ENCODE measurements around the gene CRABP1. TPM values are rescaled to one million over a fixed set of nuclear protein-coding genes. Genes with fewer than 3 reads are reported as not detected.

The CRABP1 gene
- total and polyA plus RNA-seq, 3 donors from 2014 or later: 0.74 to 2.4 (median 1.1) TPM

DNA sequence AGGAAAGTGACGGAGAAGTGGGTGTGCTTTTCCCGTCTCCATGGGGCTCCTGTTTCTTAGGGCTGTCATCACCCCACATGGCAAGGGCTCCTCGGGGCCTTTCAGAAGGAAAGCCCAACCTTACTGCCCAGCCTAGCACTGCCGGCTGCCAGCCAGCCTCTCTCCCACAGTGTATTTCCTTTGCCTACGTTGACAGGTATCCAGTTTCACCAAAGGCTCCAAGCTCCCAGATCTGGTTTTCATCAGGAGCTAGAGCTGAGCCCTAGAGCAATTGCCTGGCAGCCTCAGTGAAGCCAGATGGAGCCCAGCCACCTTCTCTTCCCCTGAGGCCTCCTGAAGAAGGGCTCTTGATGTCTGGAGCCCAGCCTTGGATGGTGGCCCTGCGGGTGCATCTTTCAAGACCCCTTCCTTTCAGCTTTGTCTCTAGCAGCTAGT is 20.2 kb downstream of the CRABP1 start:
- no peak overlapping the region for H3K27ac ChIP-seq

DNA sequence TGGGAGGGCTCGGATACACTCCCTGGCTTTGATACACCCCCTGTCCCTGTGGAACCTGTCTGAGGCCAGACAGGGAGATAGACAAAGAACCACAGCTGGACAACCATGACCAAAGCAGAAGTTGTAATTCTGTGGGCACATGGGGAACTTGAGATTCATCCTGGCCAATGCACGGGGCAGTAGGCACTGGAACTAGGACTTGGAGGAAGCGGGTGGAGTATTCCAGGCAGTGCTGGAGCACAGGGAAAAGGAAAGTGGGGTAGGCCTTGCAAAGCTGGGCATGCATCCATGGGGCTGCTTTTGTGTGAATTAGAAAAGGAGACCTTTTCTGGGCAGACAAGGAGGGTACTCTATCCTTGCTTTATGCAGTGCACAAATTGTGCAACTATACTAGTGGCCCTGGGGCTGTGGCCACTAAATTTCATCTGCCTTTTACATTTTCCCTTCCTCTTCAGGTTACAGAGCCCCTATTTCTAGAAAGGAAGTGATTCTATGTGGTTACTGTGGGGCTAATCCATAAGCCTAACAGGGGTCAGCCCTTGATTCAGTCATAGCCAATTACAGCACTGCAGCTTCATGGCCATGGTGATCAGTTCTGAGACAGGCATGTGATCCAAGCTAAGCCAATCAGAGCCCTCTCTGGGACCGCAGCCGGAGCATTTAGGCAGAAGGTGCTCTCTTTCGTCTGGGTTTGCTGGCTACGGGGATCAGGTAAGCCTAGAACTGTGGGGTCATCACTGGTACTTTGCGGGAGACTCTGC is 21.0 kb downstream of the CRABP1 start:
- Histone ChIP-seq H3K9me3 (no peaks in the 10 kb centered on the region), H3K4me3 (no peak overlapping the region), H3K27me3 (no peaks in the 10 kb centered on the region), H3K4me1 (no peaks in the 10 kb centered on the region), H3K27ac (no peak overlapping the region), H3K36me3 (ENCODE audit: low read depth, missing control alignments) (no peaks in the 10 kb centered on the region)
- DNase-seq: no peak
- TF ChIP-seq POLR2A (IDR thresholded peaks at IDR 0.05): no peak
- TF ChIP-seq, protein P1, sequence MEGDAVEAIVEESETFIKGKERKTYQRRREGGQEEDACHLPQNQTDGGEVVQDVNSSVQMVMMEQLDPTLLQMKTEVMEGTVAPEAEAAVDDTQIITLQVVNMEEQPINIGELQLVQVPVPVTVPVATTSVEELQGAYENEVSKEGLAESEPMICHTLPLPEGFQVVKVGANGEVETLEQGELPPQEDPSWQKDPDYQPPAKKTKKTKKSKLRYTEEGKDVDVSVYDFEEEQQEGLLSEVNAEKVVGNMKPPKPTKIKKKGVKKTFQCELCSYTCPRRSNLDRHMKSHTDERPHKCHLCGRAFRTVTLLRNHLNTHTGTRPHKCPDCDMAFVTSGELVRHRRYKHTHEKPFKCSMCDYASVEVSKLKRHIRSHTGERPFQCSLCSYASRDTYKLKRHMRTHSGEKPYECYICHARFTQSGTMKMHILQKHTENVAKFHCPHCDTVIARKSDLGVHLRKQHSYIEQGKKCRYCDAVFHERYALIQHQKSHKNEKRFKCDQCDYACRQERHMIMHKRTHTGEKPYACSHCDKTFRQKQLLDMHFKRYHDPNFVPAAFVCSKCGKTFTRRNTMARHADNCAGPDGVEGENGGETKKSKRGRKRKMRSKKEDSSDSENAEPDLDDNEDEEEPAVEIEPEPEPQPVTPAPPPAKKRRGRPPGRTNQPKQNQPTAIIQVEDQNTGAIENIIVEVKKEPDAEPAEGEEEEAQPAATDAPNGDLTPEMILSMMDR (IDR thresholded peaks at IDR 0.05): no peak
- 64 to 66% methylated on average over 8 of the region's 8 CpGs for WGBS, 2 donors
- intact Hi-C loops (cut with DNase I; ENCODE audit: low total_unique reads): no loop called here

More for the DNA sequence above, 20.2 kb downstream of the CRABP1 start:
- H3K9me3 ChIP-seq: no peaks in the 10 kb centered on the region
- DNase-seq: no peak
- TF ChIP-seq POLR2A (IDR thresholded peaks at IDR 0.05): no peak
- TF ChIP-seq, protein P1 (IDR thresholded peaks at IDR 0.05): no peak
- 79 to 82% methylated on average over 6 of the region's 6 CpGs for WGBS, 2 donors
- H3K36me3 ChIP-seq (ENCODE audit: low read depth, missing control alignments): no peaks in the 10 kb centered on the region
- no peaks in the 10 kb centered on the region for H3K27me3 ChIP-seq
- H3K4me3 ChIP-seq: no peak overlapping the region
- intact Hi-C loops (cut with DNase I; ENCODE audit: low total_unique reads): no loop called here
- no peaks in the 10 kb centered on the region for H3K4me1 ChIP-seq

- H3K9me3 ChIP-seq: no peaks in the 10 kb centered on the region
- 69 to 72% methylated on average over 3 of the region's 6 CpGs for WGBS, 2 donors
- H3K27me3 ChIP-seq: no peaks in the 10 kb centered on the region
- no peak overlapping the region for H3K4me3 ChIP-seq
- no peaks in the 10 kb centered on the region for H3K36me3 ChIP-seq (ENCODE audit: low read depth, missing control alignments)
- DNase-seq: no peak
- no peak for TF ChIP-seq POLR2A (IDR thresholded peaks at IDR 0.05)
- TF ChIP-seq, protein P1 (IDR thresholded peaks at IDR 0.05): no peak
- no peak overlapping the region for H3K27ac ChIP-seq
- intact Hi-C loops (cut with DNase I; ENCODE audit: low total_unique reads): no loop called here
- H3K4me1 ChIP-seq: no peaks in the 10 kb centered on the region
Measured at GRCh38 chr15:78361771-78362506, 21.8 kb downstream of the CRABP1 start.

DNA sequence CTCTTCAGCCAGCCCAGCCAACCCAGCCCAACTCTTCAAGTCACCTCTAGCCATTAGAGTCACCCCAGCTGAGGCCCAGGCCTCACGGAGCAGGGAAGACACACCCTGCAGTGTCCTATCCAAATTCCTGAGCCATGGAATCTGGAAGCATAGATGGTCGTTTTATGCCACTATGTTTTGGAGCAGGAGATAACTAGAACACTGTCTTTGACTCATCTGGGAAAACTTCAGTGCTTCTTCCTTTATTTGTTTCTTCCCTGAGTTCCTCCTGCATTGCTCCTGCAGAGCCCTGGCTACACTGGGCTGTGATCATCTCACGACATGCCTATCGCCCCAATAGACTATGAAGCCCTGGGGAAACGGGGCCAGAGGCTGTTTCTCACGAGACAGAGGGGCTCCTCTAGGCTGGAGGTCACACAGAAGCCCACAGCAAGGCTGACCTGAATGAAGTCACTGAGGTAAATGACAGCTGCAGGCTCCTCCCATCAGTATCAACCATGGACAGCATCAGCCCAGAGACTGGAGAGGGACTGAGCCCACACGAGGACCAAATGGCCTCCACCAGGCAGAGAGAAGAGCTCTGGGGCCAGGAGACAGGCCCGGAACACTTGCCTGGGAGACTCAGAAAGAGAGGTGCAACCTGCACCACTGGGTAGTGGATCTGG is 22.7 kb downstream of the CRABP1 start:
- no peaks in the 10 kb centered on the region for H3K4me1 ChIP-seq
- intact Hi-C loops (cut with DNase I; ENCODE audit: low total_unique reads): no loop called here
- H3K4me3 ChIP-seq: no peak overlapping the region
- WGBS, 2 donors: 74 to 83% methylated on average over 5 to 8 of the region's 8 CpGs
- H3K9me3 ChIP-seq: no peaks in the 10 kb centered on the region
- no peak for DNase-seq
- TF ChIP-seq, protein P1 (IDR thresholded peaks at IDR 0.05): no peak
- TF ChIP-seq POLR2A (IDR thresholded peaks at IDR 0.05): no peak
- no peak overlapping the region for H3K27ac ChIP-seq
- H3K27me3 ChIP-seq: no peaks in the 10 kb centered on the region
- H3K36me3 ChIP-seq (ENCODE audit: low read depth, missing control alignments): no peaks in the 10 kb centered on the region
